Karpas-422 (cell line): ENCODE results near the gene CHRNG. TPM values are rescaled to one million over a fixed set of nuclear protein-coding genes. Genes with fewer than 3 reads are reported as not detected.
"Not testable (repeated sequence)": the region's sequence is repeated elsewhere in the genome, so short reads cannot be mapped to it uniquely, and the experiment has no call there.

Source experiments
- DNase-seq: peaks from one replicate; pipeline ENCODE4 v3.0.0-alpha.2; 2015
- H2AFZ ChIP-seq: fragments of 200-600 bp; sonication (generic); 2 replicates; pipeline ENCODE4 v1.6.1; 2014; ENCODE audit warnings: antibody characterized with exemption, low read length, mixed read lengths
- H3K27ac ChIP-seq: fragments of 200-600 bp; sonication (generic); 2 replicates; pipeline ENCODE4 v1.5.1; 2014; ENCODE audit warnings: mild to moderate bottlenecking, low read length, moderate library complexity
- H3K27me3 ChIP-seq: fragments of 200-600 bp; sonication (generic); 2 replicates; pipeline ENCODE4 v1.6.1; 2014; ENCODE audit warnings: low read length, mixed read lengths
- H3K36me3 ChIP-seq: fragments of 200-600 bp; sonication (generic); 2 replicates; pipeline ENCODE4 v1.6.1; 2014; ENCODE audit warnings: low read length, mixed read lengths; ENCODE audit not compliant: insufficient read depth
- H3K4me1 ChIP-seq: fragments of 200-600 bp; sonication (generic); 2 replicates; pipeline ENCODE4 v1.6.1; 2014; ENCODE audit warnings: mild to moderate bottlenecking, low read length, mixed read lengths
- H3K4me2 ChIP-seq: fragments of 200-600 bp; sonication (generic); 2 replicates; pipeline ENCODE4 v1.6.1; 2014; ENCODE audit warnings: low read length, low read depth, mild to moderate bottlenecking; ENCODE audit not compliant: poor library complexity, severe bottlenecking
- H3K4me3 ChIP-seq: fragments of 200-600 bp; sonication (generic); 2 replicates; pipeline ENCODE4 v1.5.1; 2014; ENCODE audit warnings: mild to moderate bottlenecking, antibody characterized with exemption, low read length, mixed read lengths
- H3K79me2 ChIP-seq: fragments of 200-600 bp; sonication (generic); 2 replicates; pipeline ENCODE4 v1.6.1; 2014; ENCODE audit warnings: mild to moderate bottlenecking, low read length, mixed read lengths
- H3K9ac ChIP-seq: fragments of 200-600 bp; sonication (generic); 2 replicates; pipeline ENCODE4 v1.6.0; 2014; ENCODE audit warnings: low read length
- H3K9me2 ChIP-seq: fragments of 200-600 bp; sonication (generic), shearing (Covaris generic); replicated peaks from 2 replicates; pipeline ENCODE4 v1.6.0; 2014; ENCODE audit warnings: mild to moderate bottlenecking, low read length, moderate library complexity; ENCODE audit not compliant: insufficient read depth
- H3K9me3 ChIP-seq: fragments of 300-700, 200-600 bp; sonication (generic); 2 replicates; pipeline ENCODE4 v1.6.1; 2014; ENCODE audit warnings: low read length, mixed read lengths
- H4K20me1 ChIP-seq: fragments of 200-600 bp; sonication (generic); 2 replicates; pipeline ENCODE4 v1.6.1; 2014; ENCODE audit warnings: mild to moderate bottlenecking, antibody characterized with exemption, low read length, low read depth; ENCODE audit not compliant: insufficient read depth
- total RNA-seq: library from RNA; depleted of rRNA; stranded (reverse); fragments of >200 nt; shearing (Covaris generic); gene quantifications from 2 replicates; pipeline ENCODE4 v1.2.3, GENCODE V29; 2014; ENCODE audit warnings: low replicate concordance

The CHRNG gene
- total RNA-seq, 1 experiment from 2014 or later = not detected

DNA sequence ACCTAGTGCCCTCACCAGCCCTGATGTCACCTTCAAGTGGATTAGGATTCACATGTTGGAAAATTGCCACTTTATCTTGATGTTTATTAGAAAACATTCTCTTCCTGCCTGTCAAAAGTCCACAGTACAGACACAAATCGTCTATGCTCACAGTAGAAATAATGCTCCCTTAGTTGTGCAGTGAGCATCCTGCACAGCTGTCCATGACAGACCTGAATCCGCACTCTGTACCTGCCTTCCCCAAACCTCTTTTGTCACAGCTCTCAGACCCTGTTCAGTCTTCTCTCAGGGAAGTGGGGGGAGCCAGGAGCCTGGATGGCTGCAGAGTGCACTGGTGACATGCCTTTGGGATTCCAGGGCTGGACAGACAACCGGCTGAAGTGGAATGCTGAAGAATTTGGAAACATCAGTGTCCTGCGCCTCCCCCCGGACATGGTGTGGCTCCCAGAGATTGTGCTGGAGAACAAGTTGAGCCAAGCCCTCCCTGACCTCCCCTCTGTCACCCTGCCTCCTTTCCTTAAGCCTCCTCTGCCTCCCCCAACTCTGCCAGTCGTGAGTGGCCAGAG lies 11.5 kb upstream of the CHRNG start:
- Histone ChIP-seq H3K27ac (no peak overlapping the region), H3K9me3 (no peaks in the 10 kb centered on the region), H3K4me1 (peaks cover 17% of the 10 kb centered on the region), H3K4me3 (no peak overlapping the region), H3K27me3 (no peaks in the 10 kb centered on the region), H3K4me2 (no peak overlapping the region), H2AFZ (no peak overlapping the region), H4K20me1 (no peaks in the 10 kb centered on the region; the same call in 1 of the 2 replicates), H3K9ac (no peak overlapping the region), H3K36me3 (no peaks in the 10 kb centered on the region), H3K79me2 (no peaks in the 10 kb centered on the region), H3K9me2 (no peaks in the 10 kb centered on the region)
- DNase-seq = no peak

GRCh38 chr2:232528746-232529460 lies 10.6 kb upstream of the CHRNG start:
- H3K9me3 ChIP-seq = no peaks in the 10 kb centered on the region
- no peak overlapping the region for H3K9ac ChIP-seq
- H4K20me1 ChIP-seq = peaks cover 2% of the 10 kb centered on the region; the same call in 1 of the 2 replicates
- H3K4me3 ChIP-seq = no peak overlapping the region
- H3K9me2 ChIP-seq = no peaks in the 10 kb centered on the region
- no peak for DNase-seq
- 0 out of 2 replicates have a peak, but pooled peaks cover under 1% of the 10 kb centered on the region for H3K27me3 ChIP-seq
- peaks cover 18% of the 10 kb centered on the region for H3K4me1 ChIP-seq
- H3K27ac ChIP-seq = no peak overlapping the region
- H2AFZ ChIP-seq = no peak overlapping the region
- H3K79me2 ChIP-seq = no peaks in the 10 kb centered on the region
- H3K4me2 ChIP-seq = no peak overlapping the region
- H3K36me3 ChIP-seq = no peaks in the 10 kb centered on the region

DNA sequence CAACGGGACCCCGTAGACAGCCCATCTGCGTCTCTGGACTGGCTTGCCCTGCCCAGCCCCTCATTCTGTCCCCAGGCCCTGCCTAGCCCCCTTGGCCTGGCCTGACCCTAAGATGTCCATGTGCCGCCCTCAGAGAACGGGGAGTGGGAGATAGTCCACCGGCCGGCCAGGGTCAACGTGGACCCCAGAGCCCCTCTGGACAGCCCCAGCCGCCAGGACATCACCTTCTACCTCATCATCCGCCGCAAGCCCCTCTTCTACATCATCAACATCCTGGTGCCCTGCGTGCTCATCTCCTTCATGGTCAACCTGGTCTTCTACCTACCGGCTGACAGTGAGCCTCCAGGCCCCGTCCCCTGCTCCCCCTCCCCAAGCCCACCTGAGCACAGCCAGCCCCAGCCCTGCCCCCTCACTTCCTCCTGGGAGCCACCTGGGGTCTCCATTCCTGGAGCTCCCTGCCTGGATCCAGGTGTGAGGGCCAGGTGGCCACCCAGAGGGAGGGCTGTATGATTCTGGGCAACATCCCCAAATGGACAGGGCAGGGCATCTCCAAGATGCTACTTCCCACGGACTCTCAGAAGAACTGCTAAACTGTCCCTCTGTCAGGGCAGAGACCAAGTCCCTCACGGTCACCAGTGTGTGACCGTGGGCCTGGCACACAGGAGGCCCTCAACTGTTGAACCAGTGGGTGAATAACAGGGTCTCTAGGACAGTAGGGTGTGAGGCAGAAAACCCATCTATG lies 9.5 kb upstream of the CHRNG start:
- Histone ChIP-seq H3K9ac (no peak overlapping the region), H3K79me2 (no peaks in the 10 kb centered on the region), H3K27me3 (0 out of 2 replicates have a peak, but pooled peaks cover 3% of the 10 kb centered on the region), H3K9me2 (no peaks in the 10 kb centered on the region), H3K4me3 (no peak overlapping the region), H3K27ac (no peak overlapping the region), H3K4me2 (no peak overlapping the region), H3K9me3 (no peaks in the 10 kb centered on the region), H2AFZ (no peak overlapping the region), H3K36me3 (no peaks in the 10 kb centered on the region), H3K4me1 (peaks cover 16% of the 10 kb centered on the region), H4K20me1 (peaks cover 9% of the 10 kb centered on the region; the same call in 1 of the 2 replicates)
- DNase-seq = no peak

DNA sequence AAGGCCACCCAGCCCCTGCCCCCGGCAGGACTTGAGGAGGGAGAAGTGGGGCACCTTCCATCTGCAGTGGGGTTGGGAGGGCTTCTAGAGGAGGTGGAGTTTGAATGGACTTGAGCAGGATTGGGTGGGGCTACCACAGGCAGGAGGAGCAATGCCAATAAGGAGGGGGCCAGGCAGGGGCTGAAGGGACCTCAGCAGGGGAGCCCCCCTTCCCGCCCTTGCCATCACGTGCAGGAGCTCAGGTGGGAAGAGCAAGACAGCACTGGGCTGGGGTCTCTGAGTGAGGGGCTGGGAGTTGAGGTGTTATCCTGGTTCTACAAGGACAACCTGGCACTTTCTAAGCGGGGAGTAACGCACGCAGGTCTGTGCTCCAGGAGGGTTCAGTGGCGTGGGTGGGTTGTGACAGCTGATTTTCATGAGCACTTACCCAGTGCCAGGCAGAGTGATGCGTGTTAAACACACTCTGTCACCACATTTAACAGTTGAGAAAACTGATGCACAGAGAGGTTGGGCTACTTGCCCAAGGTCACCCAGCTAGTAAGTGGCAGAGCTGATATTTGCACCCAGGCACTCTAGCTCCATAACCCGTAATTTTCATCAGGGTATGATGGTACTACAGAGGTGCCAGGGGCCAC lies 8.7 kb upstream of the CHRNG start:
- Histone ChIP-seq H3K9ac (no peak overlapping the region), H3K9me3 (no peaks in the 10 kb centered on the region), H3K4me2 (no peak overlapping the region), H3K27ac (no peak overlapping the region), H2AFZ (no peak overlapping the region), H3K36me3 (no peaks in the 10 kb centered on the region), H4K20me1 (peaks cover 9% of the 10 kb centered on the region; the same call in 1 of the 2 replicates), H3K4me1 (peaks cover 16% of the 10 kb centered on the region), H3K9me2 (no peaks in the 10 kb centered on the region), H3K79me2 (no peaks in the 10 kb centered on the region), H3K4me3 (no peak overlapping the region), H3K27me3 (0 out of 2 replicates have a peak, but pooled peaks cover 3% of the 10 kb centered on the region)
- DNase-seq = no peak

GRCh38 chr2:232532419-232532818 lies 7.1 kb upstream of the CHRNG start:
- peaks cover 7% of the 10 kb centered on the region for H3K9me3 ChIP-seq
- H4K20me1 ChIP-seq = peaks cover 19% of the 10 kb centered on the region; the same call in 1 of the 2 replicates
- no peak overlapping the region for H3K27ac ChIP-seq
- no peak overlapping the region for H2AFZ ChIP-seq
- no peaks in the 10 kb centered on the region for H3K79me2 ChIP-seq
- H3K9ac ChIP-seq = no peak overlapping the region
- DNase-seq = peak; percentile 89
- H3K27me3 ChIP-seq = peaks cover 5% of the 10 kb centered on the region; the same call in 1 of the 2 replicates
- no peaks in the 10 kb centered on the region for H3K9me2 ChIP-seq
- H3K36me3 ChIP-seq = no peaks in the 10 kb centered on the region; the same call in 1 of the 2 replicates
- no peak overlapping the region for H3K4me3 ChIP-seq
- peak overlapping the region; percentile 27 for H3K4me2 ChIP-seq
- peaks cover 16% of the 10 kb centered on the region for H3K4me1 ChIP-seq

GRCh38 chr2:232532821-232533220 lies 6.7 kb upstream of the CHRNG start:
- H3K4me3 ChIP-seq, H3K79me2 ChIP-seq, H3K9me2 ChIP-seq, H3K27me3 ChIP-seq, H3K9ac ChIP-seq, H3K36me3 ChIP-seq, H2AFZ ChIP-seq, DNase-seq, H3K9me3 ChIP-seq, H3K27ac ChIP-seq: not testable (repeated sequence)
- H3K4me1 ChIP-seq = peaks cover 16% of the 10 kb centered on the region
- peaks cover 21% of the 10 kb centered on the region; the same call in 1 of the 2 replicates for H4K20me1 ChIP-seq
- H3K4me2 ChIP-seq = peak overlapping the region; percentile 27

DNA sequence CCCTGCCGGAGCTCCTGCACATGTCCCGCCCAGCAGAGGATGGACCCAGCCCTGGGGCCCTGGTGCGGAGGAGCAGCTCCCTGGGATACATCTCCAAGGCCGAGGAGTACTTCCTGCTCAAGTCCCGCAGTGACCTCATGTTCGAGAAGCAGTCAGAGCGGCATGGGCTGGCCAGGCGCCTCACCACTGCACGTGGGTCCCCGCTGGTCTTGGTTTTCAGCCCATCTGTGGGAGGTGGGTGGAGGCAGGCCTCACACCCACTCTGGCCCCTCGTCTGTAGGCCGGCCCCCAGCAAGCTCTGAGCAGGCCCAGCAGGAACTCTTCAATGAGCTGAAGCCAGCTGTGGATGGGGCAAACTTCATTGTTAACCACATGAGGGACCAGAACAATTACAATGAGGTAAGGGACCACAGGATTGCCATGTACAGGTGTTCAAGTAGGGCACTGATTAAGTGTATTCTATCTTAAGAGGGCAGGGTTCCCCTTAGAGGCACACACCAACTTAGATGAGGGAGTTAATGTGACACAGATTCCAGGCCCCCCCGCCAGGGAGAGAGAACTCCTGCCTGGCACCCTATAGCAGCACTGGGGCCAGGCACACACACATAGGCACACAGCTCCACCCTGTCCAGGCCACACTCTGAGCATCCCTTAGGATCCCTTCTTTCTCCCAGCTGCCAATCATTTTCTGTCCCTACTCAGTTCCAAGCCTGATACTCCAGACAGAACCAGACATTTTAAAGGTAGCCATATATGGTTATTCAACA lies 5.4 kb upstream of the CHRNG start:
- Histone ChIP-seq H3K4me3 (no peak overlapping the region), H3K27me3 (peaks cover 5% of the 10 kb centered on the region; the same call in 1 of the 2 replicates), H3K4me2 (no peak overlapping the region), H3K9ac (no peak overlapping the region), H3K27ac (no peak overlapping the region), H4K20me1 (peaks cover 29% of the 10 kb centered on the region; the same call in 1 of the 2 replicates), H3K9me3 (peaks cover 7% of the 10 kb centered on the region), H3K9me2 (no peaks in the 10 kb centered on the region), H3K79me2 (no peaks in the 10 kb centered on the region), H2AFZ (no peak overlapping the region), H3K4me1 (peaks cover 16% of the 10 kb centered on the region), H3K36me3 (no peaks in the 10 kb centered on the region; the same call in 1 of the 2 replicates)
- no peak for DNase-seq
